ENCODE results near the gene APP.

Gene APP

DNA sequence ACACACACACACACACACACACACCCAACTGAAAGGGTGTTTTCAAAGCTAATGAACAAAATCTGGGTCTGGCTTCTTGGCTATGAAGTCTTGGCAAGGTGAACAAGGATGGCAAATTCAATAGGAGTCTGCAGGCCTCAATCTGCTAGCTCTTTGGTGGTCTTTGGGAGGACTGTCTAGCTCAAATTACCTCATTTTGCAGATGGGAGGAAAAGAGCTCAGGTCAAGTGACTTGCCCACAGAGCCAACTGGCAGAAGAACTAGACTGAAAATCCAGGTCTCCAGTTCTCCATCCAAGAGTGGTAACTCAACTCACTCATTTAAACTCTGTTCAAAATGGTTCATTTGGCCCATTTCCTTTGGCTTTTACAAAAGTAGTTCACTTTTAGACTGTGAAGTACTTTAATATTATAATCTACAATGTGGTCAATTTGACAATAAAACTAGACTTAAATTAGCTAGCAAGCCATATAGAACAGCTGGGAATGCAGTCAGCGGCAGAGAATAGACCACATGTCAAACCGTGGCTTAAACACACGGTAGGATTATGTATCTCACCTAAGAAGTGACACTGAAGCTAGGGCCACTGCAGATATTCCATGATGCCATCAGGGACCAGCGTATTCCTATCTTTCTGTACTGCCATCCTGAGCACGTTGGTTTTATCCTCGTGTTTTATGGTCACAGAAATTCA is 112.9 kb downstream of the APP start:
- DNase-seq (ENCODE audit: low read depth in 1 of 2, low spot score in 1 of 2), result no peak
- in situ Hi-C loops (cut with HindIII; ENCODE audit: low pct_unique_long_range_greater_than_20kb, low sequenced_read_pairs), result no loop called here
- TF ChIP-seq JUND (IDR thresholded peaks at IDR 0.05; ENCODE audit: low read depth), result no peak

DNA sequence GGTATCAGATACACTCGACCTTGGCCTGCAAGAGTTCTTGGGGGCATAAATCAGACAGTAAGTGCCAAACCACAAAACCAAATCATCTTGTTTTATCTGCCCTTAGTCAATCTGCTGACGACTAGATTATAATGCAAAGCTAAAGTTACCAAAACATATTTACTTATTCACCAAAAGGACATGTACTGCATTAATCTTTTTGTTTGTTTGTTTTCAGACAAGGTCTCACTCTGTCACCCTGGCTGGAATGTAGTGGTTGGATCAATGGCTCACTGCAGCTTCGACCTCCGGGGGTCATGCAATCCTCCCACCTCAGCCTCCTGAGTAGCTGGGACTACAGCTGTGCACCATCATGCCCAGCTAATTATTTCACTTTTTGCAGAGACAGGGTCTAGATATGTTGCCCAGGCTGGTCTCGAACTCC is 114.7 kb downstream of the APP start:
- no peak for DNase-seq (ENCODE audit: low read depth in 1 of 2, low spot score in 1 of 2)
- no peak for TF ChIP-seq JUND (IDR thresholded peaks at IDR 0.05; ENCODE audit: low read depth)
- in situ Hi-C loops (cut with HindIII; ENCODE audit: low pct_unique_long_range_greater_than_20kb, low sequenced_read_pairs), result no loop called here

DNA sequence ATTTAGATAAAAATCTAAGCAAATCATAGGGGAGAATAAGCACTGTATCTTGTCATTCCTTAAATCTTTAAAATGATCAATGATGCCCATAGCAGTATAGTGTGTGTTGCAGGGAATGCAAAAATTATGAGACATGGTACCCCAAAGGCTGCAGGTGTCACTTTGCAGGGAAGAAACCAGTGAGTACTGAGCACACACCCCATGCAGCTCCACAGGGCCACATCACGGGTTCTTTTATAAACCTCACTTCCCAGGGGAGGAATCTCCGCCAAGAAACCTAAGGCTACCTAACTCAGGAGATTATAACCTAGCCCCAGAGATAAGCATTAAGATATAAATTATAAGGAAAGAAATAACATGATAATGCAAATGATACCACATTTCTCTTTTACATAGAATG is 115.6 kb downstream of the APP start:
- no peak for TF ChIP-seq JUND (IDR thresholded peaks at IDR 0.05; ENCODE audit: low read depth)
- in situ Hi-C loops (cut with HindIII; ENCODE audit: low pct_unique_long_range_greater_than_20kb, low sequenced_read_pairs), result no loop called here
- no peak for DNase-seq (ENCODE audit: low read depth in 1 of 2, low spot score in 1 of 2)

DNA sequence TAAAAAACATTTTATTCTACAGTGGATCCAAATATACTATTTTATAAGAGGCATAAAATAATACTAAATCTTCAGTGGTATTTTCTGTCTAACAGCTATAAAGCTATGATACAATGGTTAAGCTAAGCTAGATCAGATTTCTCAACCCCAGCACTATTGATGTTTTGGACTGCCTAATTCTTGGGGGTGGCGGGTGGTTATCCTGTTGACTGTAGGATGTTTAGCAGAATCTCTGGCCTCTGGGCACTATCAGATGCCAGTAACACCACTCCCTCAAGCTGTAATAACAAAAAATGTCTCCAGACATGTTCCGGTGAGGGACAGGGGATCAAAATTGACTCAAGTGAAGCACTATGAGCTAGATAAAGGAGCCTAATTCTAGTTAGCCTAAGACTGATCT is 118.5 kb downstream of the APP start:
- TF ChIP-seq JUND (IDR thresholded peaks at IDR 0.05; ENCODE audit: low read depth), result no peak
- DNase-seq (ENCODE audit: low read depth in 1 of 2, low spot score in 1 of 2), result no peak
- in situ Hi-C loops (cut with HindIII; ENCODE audit: low pct_unique_long_range_greater_than_20kb, low sequenced_read_pairs), result no loop called here

DNA sequence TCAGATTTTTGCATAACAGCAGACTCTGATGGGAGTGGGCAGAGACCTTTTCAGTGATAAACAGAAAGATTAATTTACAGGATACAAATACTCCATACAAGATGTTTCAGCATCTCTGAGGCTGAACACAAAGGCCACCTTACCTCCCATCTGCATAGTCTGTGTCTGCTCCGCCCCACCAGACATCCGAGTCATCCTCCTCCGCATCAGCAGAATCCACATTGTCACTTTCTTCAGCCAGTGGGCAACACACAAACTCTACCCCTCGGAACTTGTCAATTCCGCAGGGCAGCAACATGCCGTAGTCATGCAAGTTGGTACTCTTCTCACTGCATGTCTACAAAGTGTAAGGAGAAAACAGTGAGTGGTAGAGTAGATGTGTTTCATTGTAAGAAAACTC is 119.7 kb downstream of the APP start:
- DNase-seq (ENCODE audit: low read depth in 1 of 2, low spot score in 1 of 2), result no peak
- TF ChIP-seq JUND (IDR thresholded peaks at IDR 0.05; ENCODE audit: low read depth), result no peak
- in situ Hi-C loops (cut with HindIII; ENCODE audit: low pct_unique_long_range_greater_than_20kb, low sequenced_read_pairs), result no loop called here

DNA sequence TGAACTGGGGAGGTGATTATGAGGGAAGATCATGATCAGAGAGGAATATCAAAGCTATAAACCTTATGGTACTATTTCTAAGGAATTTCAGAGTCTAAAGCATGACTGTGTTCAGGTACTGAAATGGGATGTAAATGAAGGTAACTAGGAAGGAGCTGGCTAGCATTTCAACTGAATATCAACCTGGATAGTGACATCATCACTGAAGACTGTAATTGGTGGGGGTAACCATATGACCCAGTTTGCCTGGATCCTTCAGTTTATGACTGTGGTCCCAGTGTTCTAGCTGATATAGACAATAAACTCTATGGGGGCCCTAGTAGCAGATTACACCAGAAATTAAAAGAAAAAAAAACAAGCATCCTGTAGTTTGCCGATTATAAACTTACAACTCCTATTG is 120.8 kb downstream of the APP start:
- in situ Hi-C loops (cut with HindIII; ENCODE audit: low pct_unique_long_range_greater_than_20kb, low sequenced_read_pairs), result no loop called here
- TF ChIP-seq JUND (IDR thresholded peaks at IDR 0.05; ENCODE audit: low read depth), result no peak
- no peak for DNase-seq (ENCODE audit: low read depth in 1 of 2, low spot score in 1 of 2)

DNA sequence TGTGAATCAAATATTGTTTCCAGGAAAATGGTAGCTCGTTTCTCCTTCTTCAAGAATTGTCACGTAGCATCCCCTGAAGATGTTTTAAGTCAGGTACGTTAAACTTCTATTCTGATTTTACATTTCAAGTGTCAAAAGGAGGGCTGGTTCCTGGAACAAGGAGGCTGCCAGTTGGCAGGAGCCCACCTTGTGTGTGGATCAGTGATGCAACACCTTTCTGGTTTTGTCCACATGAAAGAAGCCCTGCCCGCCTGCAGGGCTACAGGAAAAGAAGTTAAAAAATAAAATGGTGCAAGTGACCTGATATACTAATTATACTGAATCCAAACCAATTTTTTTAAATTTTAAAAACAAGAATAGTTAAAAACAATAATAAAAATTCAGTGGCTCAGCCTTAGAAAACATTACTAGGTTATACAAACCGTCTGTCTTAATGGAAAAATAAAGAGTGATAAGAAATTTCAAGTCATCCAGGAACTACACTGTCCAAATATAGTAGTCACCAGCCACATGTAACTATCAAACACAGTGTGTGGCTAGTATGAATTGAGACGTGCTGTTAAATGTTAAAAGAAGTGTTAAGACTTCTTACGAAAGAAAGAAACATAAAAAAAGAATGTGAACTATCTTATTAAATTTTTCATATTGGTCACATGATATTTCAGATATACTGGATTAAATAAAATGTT is 123.1 kb downstream of the APP start:
- no peak for TF ChIP-seq JUND (IDR thresholded peaks at IDR 0.05; ENCODE audit: low read depth)
- no peak for DNase-seq (ENCODE audit: low read depth in 1 of 2, low spot score in 1 of 2)
- in situ Hi-C loops (cut with HindIII; ENCODE audit: low pct_unique_long_range_greater_than_20kb, low sequenced_read_pairs), result no loop called here

DNA sequence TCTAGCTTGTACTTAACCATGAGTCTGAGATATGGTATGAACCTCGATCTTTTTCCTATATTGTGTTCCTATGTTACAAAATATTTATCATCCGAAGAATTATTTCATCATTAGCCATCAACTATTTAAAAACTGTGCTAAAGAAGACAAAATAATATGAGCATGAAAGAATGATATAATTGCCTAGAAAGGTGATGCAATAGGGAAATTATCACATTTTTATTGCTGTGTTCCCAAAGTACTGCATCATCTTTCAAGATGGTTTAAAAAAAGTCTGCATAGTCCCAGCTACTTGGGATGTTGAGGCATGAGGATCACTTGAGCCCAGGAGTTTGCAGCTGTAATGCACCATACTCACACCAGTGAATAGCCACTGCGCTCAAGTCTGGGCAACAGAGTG is 126.7 kb downstream of the APP start:
- in situ Hi-C loops (cut with HindIII; ENCODE audit: low pct_unique_long_range_greater_than_20kb, low sequenced_read_pairs), result no loop called here
- DNase-seq (ENCODE audit: low read depth in 1 of 2, low spot score in 1 of 2), result no peak
- no peak for TF ChIP-seq JUND (IDR thresholded peaks at IDR 0.05; ENCODE audit: low read depth)

DNA sequence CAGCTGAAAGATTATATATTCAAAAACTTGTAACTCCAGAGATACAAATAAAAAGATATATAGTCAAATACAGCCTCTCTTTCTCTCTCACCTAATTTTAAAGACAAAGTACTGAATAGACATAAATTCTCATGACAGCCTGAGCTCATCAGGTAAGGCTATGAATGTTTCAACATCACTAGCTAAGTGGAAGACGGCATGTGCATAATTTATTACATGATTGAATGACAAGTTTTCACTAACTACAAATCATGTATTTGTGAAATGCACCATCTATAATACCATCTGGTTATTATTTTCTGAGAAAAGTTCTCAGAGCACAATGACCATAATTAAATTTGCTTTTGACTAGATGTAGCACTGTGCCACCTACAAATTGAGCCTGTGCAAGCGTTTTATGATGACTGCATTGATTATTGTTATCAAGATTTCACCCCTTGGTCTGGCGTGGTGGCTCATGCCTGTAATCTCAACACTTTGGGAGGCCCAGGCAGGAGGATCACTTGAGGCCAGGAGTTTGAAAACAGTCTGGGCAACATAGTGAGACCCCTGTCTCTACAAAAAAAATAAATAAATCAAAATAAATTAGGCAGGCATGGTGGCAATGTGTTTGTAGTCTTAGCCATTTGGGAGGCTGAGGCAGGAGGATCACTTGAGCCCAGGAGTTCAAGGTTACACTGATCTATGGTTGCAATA is 128.2 kb downstream of the APP start:
- in situ Hi-C loops (cut with HindIII; ENCODE audit: low pct_unique_long_range_greater_than_20kb, low sequenced_read_pairs), result no loop called here
- no peak for TF ChIP-seq JUND (IDR thresholded peaks at IDR 0.05; ENCODE audit: low read depth)
- no peak for DNase-seq (ENCODE audit: low read depth in 1 of 2, low spot score in 1 of 2)

DNA sequence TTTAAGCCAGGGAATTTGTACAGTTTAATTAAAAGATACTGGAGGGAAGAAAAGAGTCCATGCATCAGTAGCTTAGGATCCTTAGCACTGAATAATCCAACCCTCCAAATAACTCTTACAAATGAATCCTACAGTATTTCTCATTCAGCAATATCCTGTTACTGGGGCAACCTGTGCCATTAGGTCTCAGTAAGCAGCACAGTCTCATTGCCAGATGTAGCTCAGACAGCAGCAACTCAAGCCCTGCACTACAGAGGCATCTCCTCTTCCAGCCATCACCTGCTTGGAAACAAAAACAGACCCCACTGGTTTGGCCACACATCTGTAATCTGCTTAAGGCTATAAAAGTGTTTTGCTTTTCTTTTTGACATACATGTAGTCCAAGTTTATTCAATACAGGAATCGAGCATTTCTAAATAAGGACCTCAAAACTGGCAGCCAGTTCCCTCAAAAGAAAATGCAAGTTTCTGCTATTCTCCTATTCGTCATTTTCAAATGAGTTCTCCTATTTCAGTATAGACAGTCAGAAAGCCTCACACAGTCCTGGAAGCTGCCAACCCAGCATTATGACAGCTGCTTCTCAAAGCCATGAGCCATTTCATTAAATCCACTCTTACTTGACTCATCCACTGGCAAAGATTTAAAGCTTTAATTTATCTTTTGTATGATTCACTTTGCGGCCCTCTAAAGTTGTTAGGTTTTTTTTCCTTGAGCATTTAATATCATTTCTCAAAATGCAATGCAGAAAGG is 129.0 kb downstream of the APP start:
- in situ Hi-C loops (cut with HindIII; ENCODE audit: low pct_unique_long_range_greater_than_20kb, low sequenced_read_pairs), result no loop called here
- no peak for TF ChIP-seq JUND (IDR thresholded peaks at IDR 0.05; ENCODE audit: low read depth)
- no peak for DNase-seq (ENCODE audit: low read depth in 1 of 2, low spot score in 1 of 2)

DNA sequence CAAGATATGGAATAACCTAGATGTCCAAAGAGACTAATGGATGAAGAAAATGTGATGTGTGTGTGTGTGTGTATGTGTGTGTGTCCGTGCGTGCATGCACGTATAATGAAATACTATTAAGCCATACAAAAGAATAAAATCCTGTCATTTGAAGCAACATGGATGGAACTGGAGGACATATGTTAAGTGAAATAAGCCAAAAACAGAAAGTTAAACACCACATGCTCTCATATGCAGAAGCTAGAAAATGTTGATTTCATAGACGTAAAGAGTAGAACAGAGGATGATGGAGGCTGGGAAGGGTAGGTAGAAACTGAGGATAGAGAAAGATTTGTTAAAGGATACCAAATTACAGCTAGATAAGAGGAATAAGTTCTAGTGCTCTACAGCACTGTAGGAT is 133.7 kb downstream of the APP start:
- DNase-seq (ENCODE audit: low read depth in 1 of 2, low spot score in 1 of 2), result no peak
- in situ Hi-C loops (cut with HindIII; ENCODE audit: low pct_unique_long_range_greater_than_20kb, low sequenced_read_pairs), result no loop called here
- no peak for TF ChIP-seq JUND (IDR thresholded peaks at IDR 0.05; ENCODE audit: low read depth)

DNA sequence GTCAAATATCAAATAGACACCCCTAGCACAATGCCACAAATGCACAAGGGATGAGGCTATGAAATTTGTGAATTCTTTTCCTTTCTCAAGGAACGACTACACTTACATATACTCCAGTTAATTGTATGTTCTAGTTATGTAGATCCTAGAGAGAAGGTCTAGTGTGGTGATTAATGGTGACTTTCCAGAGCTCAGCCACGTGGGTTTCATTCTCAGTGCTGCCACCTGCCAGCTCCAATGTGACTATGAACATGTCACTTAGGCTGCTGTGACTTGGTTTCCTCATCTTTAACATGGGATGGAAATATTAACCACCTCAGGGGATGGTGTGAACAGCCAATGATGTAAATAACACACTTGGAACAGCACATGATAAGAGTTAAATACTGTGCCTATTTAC is 138.3 kb downstream of the APP start:
- DNase-seq (ENCODE audit: low read depth in 1 of 2, low spot score in 1 of 2), result no peak
- TF ChIP-seq JUND (IDR thresholded peaks at IDR 0.05; ENCODE audit: low read depth), result no peak
- in situ Hi-C loops (cut with HindIII; ENCODE audit: low pct_unique_long_range_greater_than_20kb, low sequenced_read_pairs), result no loop called here

DNA sequence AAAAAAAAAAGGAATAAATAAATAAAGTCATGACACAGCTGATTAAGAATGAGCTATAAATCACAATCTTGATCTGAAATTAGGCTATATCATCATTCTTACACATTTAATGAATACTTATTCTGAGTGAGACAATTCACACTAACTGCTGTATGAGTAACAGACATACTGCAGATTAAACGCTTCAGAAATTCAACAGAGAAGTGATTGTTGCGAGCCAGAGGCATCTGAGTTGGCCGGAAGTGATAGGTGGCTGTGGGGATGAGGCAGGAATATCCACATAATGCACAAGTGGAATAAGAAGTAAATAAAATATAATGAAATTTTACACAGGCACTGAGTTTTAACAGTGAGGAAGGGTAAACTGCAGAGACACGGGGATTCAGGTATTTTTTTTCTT is 142.4 kb downstream of the APP start:
- in situ Hi-C loops (cut with HindIII; ENCODE audit: low pct_unique_long_range_greater_than_20kb, low sequenced_read_pairs), result no loop called here
- TF ChIP-seq JUND (IDR thresholded peaks at IDR 0.05; ENCODE audit: low read depth), result no peak
- no peak for DNase-seq (ENCODE audit: low read depth in 1 of 2, low spot score in 1 of 2)

Data from T47D (cell line).